HG03196 (cell line): ENCODE results near the gene RFC5.

Experiments used
- ATAC-seq: cut with Tn5 transposase; IDR thresholded peaks from one replicate; pipeline ENCODE4 v1.9.1; 2021; ENCODE audit not compliant: unreplicated experiment

RFC5 gene

GRCh38 chr12:118050972-118051910 lies 34.7 kb downstream of the RFC5 start:
- ATAC-seq = no peak

- ATAC-seq = no peak
Measured at GRCh38 chr12:118052324-118053070, 36.0 kb downstream of the RFC5 start.

GRCh38 chr12:118053071-118053985 lies 36.8 kb downstream of the RFC5 start:
- no peak for ATAC-seq

- ATAC-seq = no peak
Measured at GRCh38 chr12:118055144-118055557, 38.6 kb downstream of the RFC5 start.

- ATAC-seq = no peak
Measured at GRCh38 chr12:118055865-118056773, 39.6 kb downstream of the RFC5 start.

- no peak for ATAC-seq
Measured at GRCh38 chr12:118058227-118058626, 41.7 kb downstream of the RFC5 start.

GRCh38 chr12:118058881-118059280 lies 42.4 kb downstream of the RFC5 start:
- ATAC-seq = no peak

GRCh38 chr12:118059341-118060191 lies 43.1 kb downstream of the RFC5 start:
- no peak for ATAC-seq

- peak; percentile 35 for ATAC-seq
Measured at GRCh38 chr12:118060301-118061010, 44.0 kb downstream of the RFC5 start.

- peak; percentile 41 for ATAC-seq
Measured at GRCh38 chr12:118061011-118061872, 44.7 kb downstream of the RFC5 start, which contains the start of gene WSB2. WSB2 (minus strand) TSS chr12:118061179; CDS start chr12:118061048, 131 bp downstream.

- no peak for ATAC-seq
Measured at GRCh38 chr12:118061873-118062843, 45.7 kb downstream of the RFC5 start.

- no peak for ATAC-seq
Measured at GRCh38 chr12:118063576-118064391, 47.3 kb downstream of the RFC5 start.

GRCh38 chr12:118064608-118065007 lies 48.1 kb downstream of the RFC5 start:
- no peak for ATAC-seq

- ATAC-seq = no peak
Measured at GRCh38 chr12:118065380-118065779, 48.9 kb downstream of the RFC5 start.

- ATAC-seq = no peak
Measured at GRCh38 chr12:118068445-118068844, 51.9 kb downstream of the RFC5 start.
